HPDE6-E6E7 (cell line): ENCODE data around the gene EDC3.
"Not testable (repeated sequence)": the region's sequence is repeated elsewhere in the genome, so short reads cannot be mapped to it uniquely, and the experiment has no call there.

Source experiments
- DNase-seq: peaks from one replicate; pipeline ENCODE4 v3.0.0; 2011; ENCODE audit warnings: missing footprints; ENCODE audit errors: extremely low spot score

EDC3 gene

DNA sequence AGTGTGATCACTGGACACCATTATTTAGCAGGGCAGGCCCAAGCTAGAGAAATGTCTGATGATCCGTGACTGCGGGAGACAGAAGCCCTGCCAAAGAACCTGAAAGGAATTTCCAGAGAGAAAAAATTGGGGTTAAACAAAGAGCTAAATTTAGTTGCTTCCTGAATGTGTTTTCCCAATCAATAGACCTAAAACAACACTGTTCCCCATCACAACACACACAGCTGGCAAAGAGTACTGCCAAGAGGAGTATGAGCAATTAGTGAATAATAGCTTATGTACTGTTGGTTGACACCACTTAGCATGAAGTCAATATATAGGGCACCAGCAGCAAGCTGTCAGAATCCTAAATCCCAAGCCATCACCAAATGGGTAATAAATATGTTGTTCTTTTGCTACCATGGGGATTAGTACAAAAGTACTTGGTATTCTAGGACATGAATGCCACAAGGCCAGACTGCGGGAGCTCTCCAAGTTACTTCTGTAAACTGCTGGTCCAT, 44.5 kb downstream of the EDC3 start:
- DNase-seq = no peak

GRCh38 chr15:74648051-74648842, 47.6 kb downstream of the EDC3 start:
- DNase-seq = no peak

DNA sequence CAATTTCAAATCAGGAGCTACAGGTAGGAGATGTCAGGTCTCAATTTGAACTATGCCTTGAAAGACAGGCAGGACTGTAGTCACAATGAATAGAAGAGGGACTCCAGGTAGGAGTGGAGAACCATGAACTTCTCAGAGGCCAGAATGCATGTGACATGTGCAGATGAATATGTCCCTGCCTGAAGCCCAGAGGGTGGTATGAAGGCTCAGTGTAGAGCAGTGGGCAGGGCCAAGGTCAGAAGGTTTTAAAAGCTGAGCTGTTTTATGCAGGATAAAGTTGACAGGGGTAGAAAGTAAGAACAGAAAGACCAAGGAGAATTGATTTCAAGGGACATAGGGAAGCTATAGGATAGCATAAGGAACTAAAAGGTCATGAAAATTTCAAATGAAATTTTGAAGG, 49.3 kb downstream of the EDC3 start:
- no peak for DNase-seq

DNA sequence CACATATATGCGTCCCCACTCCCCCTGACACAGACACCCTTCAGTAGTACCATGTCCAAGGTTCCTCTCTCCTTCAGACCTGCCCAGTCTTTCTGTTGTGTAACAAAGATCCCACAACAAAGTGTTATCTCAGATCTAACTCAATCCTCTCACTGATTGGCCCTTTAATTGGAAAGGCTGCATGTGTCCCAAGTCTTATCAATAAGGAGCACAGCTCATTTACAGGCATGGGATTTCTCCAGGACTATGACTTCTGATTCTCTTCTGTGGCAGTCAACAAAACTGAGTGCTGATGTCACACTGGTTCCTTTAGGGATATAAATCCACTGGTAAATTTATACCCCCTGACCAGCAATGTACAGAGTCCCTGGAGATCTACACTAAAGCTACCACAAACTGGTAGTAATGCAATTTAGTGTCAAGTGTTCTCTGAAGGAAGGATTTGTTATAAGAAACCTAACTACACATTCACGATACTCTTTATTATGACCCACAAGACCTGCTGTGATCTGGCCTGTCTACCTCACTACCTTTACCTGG, 52.1 kb downstream of the EDC3 start:
- DNase-seq = no peak

GRCh38 chr15:74642734-74643664, 52.8 kb downstream of the EDC3 start:
- no peak for DNase-seq

DNA sequence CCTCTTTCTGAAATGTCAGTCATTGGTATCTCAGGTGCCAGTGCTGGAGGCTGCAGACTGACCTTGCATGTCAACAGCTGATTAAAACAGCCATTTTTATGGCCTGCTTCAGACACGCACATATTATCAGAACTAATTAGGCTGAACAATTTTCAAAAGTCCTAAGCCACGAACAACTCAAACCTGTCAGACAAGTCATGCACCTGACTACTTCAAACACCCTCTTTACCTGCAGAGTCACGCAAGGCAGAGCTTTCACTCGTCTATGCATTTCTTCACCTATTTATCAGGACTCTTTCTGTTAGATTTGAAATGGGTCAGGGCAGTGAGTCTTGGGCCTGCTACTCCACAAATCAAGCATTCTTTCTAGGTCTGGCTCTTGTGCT, 53.5 kb downstream of the EDC3 start:
- peak; percentile 26 for DNase-seq

DNA sequence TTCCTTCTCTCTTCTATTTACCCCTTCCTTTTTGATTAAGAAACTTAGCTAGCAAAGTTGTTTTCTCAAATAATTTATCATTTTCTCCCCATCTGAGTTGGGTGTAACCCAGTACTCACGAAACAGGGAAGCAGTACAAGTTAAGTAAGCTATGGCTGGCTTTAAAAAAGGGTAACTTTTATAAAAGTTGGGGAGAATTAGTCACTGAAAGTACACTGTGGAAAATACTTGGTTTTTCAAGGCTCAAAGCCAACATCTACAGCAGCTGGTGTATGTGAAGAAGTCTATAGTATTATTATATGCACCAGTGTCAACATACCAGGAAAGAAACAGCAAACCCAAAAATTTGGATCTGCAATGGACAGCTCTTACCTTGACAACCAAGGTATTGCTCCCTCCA, 54.7 kb downstream of the EDC3 start:
- DNase-seq = no peak

DNA sequence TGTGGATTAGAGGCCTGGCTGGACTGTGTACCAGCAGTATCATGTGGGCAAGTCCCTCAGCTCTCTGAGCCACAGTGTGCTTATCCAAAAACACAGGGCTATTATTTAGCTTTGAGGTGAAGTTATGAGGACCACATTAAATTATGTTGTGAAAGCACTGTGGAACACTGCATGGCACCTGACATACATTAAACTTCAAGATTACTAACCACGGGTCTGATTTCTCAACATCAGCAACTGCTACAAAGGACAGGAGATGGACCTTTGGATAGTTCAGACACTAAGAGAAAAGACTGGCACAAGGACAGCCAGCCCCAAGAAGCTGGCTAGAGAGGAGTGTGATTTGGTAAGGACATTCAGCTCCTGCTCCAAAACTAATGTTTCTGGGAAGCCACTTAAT, 58.8 kb downstream of the EDC3 start:
- DNase-seq = no peak

DNA sequence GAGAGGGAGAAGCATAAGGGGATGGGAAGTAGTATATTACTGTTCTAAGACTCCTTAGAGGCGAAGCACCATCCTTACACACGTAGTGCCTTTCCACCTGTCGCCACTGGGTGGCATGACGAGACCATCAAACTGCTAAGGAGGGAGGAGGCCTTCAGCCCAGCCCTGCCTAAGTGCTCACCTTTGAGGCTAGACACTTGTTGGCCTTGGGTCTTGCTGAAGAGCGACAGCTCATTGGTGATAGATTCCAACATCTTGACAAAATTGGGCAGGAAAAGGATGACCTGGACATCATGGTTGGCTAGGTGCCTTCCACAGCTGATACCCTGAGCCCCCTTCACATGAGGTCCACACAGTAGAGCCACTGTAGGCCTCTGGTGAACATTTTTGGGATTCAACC, 60.6 kb downstream of the EDC3 start:
- DNase-seq = peak; percentile 61

DNA sequence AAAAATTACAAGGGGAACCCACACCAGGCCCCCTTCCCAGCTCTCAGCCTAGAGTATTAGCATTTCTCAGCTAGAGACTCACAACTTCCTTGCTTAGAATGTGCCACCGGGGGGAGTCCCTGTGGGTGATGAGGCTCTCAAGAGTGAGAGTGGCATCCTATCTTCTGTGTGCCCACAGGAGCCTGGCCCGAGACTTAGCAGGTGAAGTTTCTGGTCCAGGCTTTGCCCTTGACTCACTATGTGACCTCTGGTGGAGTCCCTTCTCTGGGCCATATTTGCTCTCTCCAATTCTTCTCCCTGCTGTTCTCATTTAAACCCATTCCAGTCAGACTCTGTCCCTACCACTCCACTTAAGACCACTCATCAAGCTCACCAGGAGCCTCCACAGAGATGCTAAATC, 62.0 kb downstream of the EDC3 start:
- DNase-seq = no peak

DNA sequence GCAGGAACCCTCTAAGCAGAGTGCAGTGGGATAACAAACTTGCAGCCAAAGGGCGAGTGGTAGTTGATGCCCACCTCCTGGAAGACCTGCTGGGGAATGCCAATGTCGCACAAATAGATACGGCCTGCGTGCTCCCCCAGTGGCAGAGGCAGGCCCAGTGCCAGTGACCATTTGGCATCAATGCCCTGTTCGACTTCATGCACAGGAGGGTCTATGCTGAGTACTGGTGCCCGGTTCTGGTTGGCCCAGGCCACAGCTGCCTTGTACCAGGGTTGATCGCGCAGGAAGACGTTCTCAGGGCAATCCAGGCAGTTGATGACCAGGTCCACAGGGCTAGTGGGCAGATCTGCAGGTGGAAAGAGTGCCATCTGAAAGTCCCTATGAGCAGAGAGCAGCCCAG, 63.2 kb downstream of the EDC3 start:
- DNase-seq = no peak

DNA sequence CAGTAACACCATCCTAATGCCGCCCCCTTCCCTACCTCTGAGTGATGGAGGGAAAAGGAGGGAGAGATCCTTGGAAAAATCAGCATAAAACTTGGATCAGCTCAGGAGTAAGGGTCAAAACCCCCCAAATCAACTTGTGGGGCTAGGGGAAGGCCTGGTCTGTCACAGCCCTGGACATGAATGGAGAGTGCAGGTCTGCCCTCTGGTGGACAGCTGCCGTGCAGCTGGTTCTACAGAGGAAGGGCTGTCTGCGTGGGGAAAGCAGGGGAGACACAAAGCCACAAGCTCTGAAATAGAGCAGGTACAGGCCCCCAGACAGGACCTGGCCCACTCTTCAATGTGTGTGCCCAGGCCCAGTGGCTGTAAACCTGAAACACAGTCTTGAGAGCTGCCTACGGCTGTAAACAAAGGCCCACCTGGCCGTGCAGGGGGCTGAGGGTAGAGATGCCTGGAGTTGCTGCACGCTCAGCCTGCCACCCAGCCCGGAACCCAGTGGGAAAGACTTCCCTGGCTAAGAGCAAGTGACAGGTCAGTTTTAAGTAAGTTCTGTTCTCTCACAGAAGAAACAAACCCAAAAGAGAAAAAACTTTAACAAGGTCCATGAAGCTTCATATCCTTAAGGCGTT, 63.8 kb downstream of the EDC3 start:
- peak; percentile 76 for DNase-seq

DNA sequence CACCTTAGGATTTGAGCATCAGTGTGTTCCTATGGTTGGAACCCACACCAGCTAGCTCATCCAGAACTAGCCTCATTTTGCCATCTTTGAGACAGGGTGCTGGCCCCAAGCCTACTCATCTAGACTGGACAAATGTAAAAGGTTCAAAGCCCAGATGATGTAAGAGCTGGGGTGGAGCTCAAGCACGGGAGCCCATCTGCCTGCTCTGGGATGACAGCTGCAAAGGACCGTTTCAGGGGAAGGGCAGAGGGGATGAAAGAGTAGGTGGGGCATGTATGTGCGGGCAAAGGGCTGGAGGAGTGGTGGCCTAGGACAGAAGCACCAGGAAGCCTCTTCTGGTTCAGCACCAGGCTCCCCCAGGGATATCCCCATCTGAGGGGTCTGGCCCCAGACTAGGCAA, 64.4 kb downstream of the EDC3 start:
- DNase-seq = no peak

DNA sequence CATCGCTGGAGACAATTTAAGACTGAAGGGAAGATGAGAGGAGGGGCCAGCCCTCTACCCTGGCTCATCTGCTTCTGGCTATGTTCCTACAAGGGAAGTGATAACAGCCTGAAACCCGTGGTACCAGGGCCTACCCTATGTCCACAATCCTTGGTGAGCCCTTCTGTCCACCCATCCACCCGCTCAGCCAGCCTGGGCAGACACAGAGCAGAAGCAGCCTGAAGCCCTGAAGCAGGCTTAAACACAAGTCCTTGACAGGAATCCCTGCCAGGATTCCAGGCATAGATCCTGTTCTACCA, 64.8 kb downstream of the EDC3 start:
- no peak for DNase-seq

DNA sequence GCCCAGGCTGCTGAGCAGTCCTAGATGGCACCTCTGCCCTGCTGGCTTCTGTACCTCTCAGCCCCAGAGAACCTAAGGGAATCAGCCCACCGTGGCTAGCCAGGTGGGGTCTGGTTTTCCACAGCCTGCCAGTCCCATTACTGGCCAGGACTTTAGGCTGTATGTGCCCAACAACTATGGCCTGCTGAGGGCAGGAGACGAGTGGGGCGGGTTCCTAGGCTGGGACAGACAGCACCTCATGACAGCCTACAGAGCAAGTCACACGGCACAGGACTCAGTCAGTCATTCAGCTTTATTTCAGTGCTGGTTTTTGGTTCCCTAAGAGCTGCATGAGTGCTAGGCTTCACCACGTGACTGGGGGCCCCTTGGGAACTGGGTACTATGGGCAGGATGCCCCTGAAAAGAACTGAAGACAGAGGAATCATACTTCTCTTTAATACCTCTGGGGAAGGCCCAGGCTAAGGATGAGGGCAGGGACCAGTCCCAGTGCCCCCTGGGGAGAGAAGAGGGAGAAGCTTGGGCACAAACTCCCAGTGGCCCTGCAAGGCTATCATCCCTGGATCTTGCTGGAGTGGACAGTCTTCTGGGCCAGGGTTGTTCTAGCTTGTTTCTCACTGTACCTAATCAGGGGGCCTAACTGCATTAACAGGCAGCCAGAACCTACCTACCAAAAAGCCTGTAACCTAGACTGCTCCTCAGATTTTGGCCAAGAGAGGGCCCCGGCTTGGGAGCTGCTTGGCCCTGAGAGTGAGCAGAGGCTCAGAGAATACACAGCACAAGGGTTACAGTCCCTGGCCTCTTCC, 65.3 kb downstream of the EDC3 start:
- no peak for DNase-seq

- DNase-seq = not testable (repeated sequence)
These were observed 66.1 kb downstream of the EDC3 start for GRCh38 chr15:74629696-74630095.

DNA sequence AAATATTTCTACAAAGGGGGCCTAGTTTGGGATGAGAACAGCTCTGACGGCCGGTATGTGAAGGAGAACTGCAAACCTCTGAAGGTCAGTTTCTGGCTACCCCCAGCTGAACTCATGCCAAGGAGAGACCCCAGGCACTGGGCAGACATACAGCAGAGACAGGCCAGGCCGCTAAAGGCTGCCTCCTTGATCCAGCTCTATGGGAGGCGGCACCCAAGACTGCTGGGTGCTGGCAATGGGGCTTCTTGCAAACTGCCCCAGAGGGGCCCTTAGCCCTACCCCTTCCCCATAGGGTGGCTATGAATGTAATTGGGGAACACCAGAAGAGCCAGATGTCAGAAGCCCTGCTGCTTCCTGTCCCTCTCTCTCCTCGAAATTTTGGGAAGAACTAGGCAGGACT, 66.9 kb downstream of the EDC3 start:
- DNase-seq = no peak

GRCh38 chr15:74628199-74628598, 67.6 kb downstream of the EDC3 start:
- no peak for DNase-seq

- no peak for DNase-seq
These were observed 68.1 kb downstream of the EDC3 start for GRCh38 chr15:74627766-74628165.

DNA sequence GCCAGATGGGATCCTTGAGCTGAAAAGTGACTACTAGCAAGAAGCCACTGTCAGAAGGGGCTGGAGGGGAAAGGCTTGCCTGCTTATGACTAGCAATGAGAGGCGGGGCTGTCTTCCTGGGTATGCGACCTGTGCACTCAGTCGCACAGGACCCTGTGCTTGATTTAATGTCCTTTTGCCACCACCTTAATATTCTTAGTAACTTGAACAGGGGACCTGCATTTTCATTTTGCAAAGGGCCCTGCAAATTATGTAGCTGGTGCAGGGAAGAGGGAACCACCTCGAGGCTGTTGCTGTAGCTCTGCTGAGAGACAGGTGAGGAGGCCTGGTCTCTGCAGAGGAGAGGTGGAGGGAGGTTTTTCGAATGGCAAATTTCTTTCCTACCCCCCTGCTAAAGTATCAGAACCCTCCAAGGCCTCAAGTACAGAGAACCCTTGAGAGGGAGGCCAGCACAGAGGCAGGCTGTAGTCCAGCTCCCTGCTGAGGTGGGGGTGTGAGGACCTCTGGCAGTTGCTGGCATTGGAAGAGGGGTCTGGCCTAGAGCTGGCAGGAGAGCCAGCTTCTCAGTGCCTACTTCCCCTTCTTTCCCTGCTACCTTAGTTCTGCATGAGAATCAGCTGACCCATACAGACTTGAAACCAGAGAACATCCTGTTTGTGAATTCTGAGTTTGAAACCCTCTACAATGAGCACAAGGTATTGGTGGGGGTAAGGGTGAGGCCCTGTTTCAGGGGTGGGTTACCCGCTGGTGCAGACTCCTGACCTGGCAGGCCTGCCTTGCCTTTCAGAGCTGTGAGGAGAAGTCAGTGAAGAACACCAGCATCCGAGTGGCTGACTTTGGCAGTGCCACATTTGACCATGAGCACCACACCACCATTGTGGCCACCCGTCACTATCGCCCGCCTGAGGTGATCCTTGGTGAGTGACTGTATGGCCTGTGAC, 68.8 kb downstream of the EDC3 start:
- DNase-seq = no peak
